Lung microvascular endothelial cell (primary cell): Measurements from ENCODE around the gene KLF12. TPM values are rescaled to one million over a fixed set of nuclear protein-coding genes. Genes with fewer than 3 reads are reported as not detected.
A peak's percentile ranks its signal among the peaks of the same experiment; 100 is the strongest.

Source experiments
- DNase-seq, 2 donors: peaks; one replicate each; pipeline versions ENCODE4 v3.0.0 to v3.0.0-alpha.2; 2010; ENCODE audit warnings: low read depth in 2 of 2
- total RNA-seq: library from RNA; depleted of rRNA; stranded (reverse); fragments of >200 nt; gene quantifications from 2 replicates; pipeline ENCODE4 v1.2.1, GENCODE V29; 2014

The KLF12 gene
- total RNA-seq, 1 donor from 2014 or later = 2.0 TPM

DNA sequence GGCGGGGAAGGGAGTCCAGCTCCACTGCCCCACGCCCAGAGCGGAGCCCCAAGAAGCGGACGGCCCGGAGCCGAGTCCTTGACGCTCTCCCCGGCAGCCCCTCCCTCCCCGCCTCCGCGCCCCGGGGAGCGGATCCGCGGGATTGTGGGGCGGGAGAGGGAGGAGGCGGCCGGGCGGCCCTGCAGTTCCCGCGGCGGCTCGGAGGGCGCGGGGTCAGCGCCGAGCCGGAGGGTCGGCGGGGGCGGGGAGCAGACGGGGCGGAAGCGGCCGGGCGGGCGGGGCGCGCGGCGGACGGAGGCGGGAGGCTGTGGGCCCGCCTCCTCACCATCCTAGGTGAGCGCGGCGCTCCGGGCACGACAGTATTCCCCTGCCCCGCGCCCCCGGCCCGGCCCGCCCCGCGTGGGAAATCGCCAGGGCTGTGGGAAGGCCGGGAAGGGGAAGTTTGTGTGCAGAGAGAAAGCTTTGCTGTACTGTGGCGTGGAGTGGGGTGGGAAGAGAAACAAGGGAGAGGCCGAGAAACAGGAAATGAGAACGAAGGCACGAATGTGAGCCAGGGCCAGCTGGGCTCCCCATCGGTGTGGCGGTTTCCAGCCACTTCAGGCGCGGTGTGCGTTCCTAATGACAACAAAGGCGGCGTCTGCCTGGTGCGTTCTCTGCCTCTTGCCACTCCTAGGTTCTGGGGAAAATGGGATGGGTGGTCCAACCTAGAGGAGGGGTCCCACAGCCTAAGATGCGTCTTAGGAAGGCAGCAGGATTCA, 1.3 kb upstream of the KLF12 start:
- peak; percentile 9 to 54 for DNase-seq

DNA sequence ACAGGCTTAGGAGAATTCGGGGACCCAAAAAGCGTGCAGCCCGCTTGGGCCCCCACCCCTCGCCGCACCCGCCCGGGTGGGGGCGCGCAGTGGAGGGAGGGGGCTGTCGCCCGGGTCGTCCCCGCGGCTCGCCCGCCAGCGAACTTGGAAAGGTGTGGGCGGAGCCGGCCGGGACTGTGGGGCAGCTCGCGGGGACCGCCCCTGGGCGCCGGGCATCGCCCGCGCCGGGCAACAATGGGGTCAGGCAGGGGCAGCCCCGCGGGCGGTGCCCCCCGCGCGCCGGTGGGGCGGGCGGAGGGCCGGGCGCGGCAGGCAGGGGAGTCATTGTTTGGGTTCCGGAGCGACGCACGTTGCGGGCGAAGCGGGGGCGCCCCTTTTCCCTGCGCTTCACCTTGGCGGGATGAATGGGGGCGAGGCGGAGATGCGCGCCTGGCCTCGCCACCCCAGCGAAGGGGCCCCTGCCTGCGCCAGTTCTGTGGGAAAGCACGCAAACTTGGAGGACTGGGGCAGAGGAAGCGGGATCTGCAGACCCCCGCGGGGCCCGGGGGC, 647 bp upstream of the KLF12 start:
- DNase-seq = peak in 1 of 2 donors; percentile 0

DNA sequence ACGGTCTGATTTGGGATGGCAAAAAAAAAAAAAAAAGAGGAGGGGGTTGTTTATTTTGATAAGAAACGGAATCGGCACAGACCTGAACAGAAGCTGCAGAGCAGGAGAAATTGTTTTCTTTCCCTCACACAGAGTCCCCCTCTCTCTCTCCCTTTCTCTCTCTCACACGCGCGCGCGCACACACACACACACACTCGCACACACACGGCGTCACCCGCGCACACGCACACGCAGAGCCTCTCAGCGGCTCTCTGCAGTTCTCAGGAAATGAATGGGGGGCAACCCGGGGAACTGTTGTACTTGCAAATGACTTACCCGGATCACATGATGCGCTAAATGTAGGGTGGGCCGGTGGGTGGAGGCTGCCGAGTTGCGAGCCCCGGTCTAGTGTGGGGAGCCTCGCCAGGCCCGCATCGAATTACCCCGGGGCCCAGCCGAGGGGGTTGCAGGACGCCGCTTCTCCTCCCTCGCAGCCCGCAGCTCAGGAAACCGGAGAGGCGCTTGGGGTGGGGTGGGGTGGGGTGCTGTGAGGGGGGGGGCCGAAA, 475 bp downstream of the KLF12 start:
- DNase-seq = peak; percentile 56 to 91

DNA sequence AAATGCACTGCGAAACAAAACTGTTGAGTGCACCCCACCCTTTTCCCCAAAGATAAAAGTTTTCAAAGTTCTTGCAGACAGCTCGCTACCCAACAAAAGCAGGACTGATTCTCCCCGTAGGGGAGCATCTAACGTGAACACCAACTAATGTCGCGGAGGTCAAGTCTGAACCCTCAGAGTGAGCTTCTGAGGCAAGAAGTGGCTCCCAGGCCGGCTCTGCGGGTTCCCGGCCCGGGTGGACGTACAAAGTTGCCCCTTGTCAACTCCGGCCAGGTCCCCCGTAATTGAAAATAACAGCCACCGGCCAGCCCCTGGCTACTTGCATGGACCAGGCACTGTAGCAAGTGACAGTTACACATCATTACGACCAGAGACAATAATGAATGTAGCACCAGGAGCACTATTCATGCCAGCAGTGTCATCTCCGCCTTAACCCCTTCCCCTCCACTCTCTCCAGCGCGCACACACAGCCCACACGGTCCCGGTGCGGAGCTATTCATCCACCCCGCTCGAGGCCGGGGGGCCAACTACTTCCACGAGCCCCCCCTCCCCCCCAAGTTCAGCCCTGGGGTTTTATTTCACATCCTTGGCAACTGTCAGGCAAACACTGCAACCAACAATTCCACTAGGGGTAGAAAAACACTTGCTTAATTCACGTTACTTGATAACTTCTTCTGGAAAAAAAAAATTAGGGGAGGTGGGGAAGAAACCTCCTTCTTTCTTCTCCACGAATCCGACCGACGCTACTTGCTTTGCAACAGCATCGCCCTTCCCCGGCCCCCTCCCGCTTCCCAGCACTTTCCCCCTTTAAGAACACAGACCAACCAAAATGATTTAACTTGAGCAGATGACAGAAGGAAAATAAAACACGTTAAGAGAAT, 1.2 kb downstream of the KLF12 start:
- peak; percentile 2 to 53 for DNase-seq

DNA sequence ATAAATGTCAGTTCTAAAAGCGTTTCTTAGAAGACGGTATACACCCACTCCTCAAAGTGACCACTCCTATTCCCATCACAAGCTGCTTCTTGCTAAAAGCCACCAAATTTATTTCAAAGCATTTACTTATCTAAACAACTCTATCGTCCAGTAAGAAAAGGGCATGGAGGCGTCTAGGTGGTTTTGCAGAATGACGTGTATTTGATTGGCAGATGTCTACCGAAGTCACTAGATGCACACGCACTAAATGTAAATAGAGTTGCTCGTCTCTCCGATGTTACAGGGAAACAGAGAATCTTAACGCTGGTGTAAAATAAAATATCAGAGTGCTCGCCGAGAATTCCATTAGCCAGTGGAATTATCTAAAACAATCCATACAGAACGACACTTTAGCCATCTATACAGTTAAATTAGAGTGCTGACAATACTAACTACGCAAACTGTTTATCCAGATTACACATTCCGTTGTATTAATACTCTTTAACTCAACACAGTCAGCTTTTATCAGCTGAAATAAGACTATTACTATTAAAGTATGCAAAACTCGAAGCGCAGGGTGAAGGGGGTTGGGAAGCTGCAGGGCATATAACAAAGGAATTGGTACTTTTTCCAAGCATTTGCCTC, 1.9 kb downstream of the KLF12 start:
- DNase-seq = peak in 1 of 2 donors; percentile 52

DNA sequence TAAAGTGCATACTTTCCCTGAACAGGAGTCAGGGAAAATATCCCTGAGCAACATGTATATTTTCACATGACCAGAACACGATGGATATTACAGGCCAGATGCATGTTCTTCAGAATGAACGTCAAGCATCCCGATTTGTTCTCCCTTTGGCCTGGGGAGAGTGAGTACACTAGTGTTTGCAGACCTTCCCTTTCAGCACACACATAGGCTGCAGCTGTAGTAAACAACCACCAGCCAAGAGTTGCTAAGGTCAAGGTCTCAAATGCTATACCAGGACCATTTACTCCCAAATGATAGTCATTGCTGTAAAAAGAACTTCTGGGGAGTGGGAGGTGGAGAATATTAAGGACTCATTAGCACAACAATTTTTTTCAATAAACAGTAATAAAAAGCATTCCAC, 3.0 kb downstream of the KLF12 start:
- DNase-seq = no peak

DNA sequence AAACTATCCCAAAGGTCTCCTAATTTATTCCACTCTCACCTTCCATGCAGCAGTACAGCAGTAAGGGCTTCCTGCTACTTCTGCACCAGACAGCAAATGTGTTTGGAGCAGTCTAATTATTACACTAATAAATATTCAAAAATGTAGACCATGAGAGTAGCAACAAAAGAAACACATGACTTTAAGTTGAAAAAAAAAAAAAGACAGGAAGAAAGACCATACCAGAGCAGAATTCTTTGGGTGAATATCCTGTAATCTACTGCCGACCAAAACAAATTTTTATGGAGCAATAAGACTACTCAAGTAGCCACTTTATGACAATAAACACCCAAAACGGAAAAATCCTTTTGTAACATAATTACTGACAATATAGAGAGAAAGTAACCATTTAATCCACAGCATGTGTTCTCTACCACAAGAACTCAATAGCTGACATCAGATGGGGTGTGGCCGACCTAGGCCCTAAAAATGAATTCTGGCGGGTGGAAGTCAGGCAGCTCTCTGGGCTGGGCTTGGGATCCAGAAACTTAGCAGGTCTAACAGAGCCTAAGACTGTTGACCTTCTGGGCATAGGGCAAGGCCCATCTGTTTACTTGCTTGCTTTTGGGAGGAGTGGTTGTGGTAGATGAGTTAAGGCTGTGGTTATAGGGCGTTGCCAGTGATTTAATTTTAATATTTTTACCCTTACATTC, 4.6 kb downstream of the KLF12 start:
- DNase-seq = no peak

DNA sequence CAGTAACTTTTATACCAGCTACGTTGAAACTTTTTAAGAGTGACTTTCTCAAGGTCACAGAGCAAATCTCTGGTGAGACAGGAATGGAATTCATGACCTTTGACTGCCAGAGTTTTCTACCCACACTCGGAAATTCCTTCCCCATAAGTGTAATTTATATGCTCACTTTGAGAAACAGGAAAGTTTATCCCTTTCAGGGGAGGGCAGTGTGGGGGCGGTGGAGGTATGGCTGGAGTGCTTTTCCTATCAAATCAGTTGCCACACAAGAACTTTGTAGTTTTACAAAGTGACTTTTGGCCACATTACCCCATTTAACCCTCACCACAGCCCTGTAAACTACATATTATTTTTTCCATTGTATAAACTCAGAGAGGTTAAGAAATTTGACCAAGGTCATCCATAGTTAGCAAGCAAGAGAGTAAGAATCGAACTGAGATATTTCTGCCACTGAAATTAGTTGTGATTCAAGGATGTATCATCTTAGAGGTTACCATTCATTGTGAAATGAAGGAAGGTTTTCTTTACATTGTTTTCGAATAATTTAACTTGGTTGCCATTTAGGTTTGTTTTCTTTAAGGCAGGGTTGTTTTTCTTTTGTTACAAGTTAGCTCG, 5.9 kb downstream of the KLF12 start:
- DNase-seq = peak in 1 of 2 donors; percentile 62

DNA sequence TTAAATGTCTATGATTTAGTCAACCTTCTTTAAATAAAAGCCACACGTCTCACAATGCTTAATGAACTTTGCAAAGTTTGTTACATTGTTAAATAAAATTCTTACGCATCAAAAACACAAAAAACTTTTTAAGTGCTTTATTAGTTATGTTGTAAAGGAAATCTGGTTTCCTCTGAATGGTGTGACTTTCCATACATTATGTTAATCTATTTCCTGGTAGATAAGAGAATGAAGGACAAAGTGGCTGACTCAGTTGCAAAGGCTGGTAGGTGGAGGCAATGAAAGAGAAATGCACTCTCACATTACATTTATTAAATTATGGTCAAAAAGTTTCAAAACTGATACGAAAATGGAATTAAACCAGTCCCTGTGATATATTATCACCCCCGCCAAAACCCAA, 15.9 kb downstream of the KLF12 start:
- no peak for DNase-seq

DNA sequence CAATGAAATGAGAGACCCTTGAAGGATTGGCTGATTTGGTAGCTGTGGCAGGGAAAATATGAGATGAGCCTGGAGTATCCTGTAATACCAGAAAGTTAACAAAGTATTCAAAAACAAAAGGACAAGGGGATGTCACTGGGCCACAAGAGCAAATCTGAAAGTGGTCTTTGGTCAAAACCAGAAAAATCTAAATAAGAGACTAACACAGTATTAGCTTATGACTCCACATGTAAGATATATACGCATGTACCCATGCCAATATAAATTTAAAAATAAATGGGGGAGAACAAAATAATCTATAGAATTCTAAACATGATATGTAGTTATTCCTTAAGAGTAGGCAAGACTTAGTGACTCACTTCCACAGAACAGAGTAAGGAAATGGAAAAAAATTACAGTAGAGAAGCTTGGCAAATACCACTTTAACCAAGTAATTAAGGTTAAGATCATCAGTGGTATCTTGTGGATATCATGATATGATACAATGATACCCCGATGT, 16.9 kb downstream of the KLF12 start:
- DNase-seq = peak in 1 of 2 donors; percentile 30

DNA sequence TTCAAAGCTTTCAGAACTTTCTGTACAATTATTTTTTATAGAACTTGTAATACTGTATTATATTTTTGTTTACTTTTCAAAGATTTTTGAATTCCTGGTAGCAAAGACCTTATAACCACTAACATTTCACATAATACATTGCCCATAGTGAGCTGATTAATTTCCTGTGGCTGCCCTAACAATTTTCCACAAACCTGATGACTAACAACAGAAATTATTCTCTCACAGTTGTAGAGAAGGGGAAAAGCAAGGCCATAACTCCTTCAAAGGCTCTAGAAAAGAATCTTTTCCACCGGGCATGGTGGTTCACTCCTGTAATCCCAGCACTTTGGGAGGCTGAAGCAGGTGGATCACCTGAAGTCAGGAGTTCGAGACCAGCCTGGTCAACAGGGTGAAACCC, 19.1 kb downstream of the KLF12 start:
- DNase-seq = peak in 1 of 2 donors; percentile 83

DNA sequence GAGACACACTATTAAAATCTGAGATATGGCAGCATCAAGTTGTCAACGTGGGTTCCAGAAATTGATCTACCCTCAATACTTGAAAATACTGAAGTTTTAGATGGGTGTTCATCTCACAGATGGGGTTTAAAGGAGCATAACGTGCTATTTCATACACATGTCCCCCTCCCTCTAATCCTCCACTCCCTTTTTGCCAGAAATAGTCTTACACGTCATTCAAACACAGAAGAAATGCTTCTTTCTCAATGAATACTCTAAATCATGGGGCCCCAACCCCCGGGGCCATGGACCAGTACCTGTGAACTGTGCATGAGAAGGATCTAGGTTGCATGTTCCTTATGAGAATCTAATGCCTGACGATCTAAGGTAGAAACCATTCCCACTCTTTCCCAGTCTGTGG, 19.6 kb downstream of the KLF12 start:
- DNase-seq = no peak

DNA sequence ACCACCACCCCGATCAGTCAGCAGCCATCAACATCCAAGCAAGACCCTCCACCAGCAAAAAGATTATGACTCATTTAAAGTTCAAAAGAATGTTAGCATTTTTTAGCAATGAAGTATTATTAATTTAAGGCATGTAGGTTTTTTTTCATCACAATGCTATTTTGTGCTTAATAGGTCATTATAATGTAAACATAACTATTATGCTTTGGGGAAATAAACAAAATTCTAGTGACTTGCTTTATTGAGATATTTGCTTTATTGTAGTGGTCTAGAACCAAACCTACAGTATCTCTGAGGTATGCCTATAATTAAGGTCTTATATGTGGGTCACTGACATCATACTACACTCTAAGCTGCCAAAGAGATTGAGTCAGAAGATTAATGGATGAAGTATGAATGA, 20.0 kb downstream of the KLF12 start:
- DNase-seq = peak in 1 of 2 donors; percentile 37

DNA sequence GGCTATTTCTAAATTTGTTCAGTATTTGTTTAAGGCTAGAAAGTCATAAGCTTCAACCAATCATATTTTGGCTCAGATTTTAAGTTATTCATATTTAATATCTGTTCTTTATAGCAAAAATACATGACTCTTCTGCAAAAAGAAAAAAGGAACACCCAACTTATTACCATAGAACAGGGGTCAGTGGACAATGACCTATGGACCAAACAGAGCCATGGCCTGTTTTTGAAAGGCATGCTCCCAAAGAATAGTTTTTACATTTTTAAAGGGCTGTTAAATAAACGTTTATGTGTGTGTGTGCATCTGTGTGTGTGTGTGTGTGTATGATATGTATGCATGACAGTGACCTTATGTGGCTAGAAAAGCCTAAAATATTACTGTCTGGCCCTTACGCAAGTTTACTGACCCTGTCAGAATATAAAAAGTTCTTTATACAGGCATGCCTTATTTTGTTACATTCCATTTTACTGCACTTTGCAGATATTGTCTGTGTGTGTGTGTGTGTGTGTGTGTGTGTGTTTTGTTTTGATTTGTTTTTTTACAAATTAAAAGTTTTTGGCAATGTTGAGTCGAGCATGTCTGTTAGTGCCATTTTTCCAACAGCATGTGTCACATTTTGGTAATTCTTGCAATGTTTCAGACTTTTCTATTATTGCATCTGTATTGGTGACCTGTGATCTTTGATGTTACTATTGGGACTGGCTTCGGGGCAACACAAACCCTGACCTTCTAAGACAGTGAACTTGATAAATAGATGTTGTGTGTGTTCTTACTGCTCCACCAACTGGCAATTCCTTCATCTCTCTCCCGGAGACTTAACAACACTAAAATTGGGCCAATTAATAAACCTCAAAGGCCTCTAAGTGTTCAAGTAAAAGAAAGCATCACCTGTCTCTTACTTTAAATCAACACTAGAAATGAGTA, 22.0 kb downstream of the KLF12 start:
- no peak for DNase-seq

DNA sequence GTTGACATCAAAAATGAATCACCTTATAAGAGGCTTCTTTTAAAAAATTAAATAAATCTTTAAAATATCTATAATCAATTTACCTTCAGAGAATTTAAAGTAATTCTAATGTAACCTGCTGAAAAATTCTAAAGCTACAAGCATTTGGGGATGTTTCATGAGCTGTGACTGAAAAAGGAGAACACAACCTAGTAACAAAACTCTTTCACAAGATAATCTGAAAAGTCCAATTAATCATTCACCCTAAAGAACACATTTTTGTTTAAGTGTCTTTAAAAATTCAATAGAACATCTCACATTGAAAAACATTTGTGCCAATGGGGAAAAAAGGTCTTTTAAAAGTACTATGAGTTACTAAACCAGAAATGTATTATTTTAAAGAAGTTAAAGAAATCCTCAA, 22.8 kb downstream of the KLF12 start:
- no peak for DNase-seq

DNA sequence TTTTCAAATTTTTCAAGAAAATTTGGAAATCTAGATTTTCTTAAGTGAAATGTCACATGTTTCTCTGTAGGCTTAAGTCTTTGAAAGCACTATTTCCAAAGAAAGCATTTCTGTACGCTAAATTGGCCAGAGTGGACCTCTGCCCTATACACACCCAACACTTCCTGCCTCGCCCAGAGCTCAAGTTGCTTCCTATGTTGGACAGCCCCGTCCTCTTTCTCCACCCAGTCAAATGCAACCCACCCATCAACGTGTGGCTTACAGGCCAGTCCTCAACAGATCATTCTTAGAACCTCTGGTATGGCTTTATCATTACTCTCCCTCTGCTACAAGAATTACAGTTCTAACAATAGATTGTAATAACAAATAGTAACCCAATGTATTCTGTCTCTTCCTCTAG, 24.2 kb downstream of the KLF12 start:
- DNase-seq = no peak

DNA sequence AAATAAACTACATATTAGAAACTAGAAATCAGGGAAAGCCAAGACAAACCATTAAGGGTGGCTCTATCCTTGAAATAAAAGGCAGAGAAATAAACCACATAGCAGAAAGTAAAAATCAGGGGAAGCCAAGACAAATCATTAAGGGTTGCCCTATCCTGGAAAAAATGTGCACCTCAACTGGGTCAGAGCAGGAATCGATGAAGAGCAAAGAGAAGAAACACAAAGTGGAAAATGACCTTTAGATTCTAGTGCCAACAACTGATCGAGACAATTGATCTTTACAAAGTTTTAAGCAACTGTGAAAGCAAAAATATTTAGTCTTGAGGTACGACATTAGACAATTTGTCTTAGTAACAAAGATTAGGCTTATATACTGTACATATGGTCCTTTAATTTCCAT, 26.6 kb downstream of the KLF12 start:
- no peak for DNase-seq

DNA sequence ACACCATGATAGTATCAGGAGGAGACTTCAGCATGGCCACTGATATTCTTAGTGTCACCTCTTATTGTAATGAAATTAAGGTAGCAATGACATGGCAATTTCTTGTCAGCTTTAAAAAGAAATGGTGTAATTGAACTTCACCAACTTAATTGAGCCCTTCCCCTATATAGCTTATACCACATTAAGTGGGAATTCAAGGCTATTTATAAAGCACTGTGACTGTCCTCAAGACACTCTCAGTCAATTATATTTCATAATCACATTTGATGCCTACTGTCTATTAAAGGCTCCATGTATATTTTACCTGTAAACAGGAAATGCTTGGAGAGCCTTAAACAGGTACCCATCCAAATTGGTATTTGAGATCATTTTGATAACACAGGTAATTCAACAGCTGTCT, 28.3 kb downstream of the KLF12 start:
- no peak for DNase-seq

DNA sequence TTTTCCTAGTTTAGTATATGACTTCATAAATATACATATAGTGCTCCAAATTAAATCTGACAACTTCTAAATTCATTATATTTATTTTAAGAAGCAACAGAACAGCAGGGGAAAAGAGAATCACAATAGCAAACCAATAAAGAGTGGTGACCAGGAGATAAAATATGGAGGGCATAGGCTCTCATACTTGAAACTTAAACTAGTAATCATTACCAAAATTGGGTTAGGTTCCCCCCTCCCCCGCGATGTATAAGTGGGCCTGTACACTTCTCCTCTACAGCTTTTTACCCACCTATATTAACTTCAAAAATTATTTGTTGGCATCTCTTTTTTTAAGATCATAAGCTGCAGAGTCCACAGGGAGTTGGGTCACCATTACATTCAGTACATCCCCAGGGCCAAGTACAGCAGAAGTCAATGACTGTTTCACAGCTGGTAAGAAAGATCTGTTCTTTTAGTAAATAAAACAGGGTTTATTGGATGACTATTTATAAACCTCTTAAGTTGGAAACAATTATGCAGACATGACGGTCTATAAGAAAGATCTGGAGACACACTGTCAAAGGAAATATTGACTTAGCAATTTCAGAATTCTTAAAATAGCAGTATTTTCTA, 29.4 kb downstream of the KLF12 start:
- DNase-seq = no peak
